Activated CD8-positive, alpha-beta memory T cell treated with anti-CD3 and anti-CD28 coated beads, Interleukin-2, amount 50 U/mL, for 48 hours (primary cell): ENCODE measurements around the gene CCDC88C.

Source experiments
- DNase-seq: peaks from one replicate; pipeline ENCODE4 v3.0.0-alpha.2; 2020

Gene CCDC88C

DNA sequence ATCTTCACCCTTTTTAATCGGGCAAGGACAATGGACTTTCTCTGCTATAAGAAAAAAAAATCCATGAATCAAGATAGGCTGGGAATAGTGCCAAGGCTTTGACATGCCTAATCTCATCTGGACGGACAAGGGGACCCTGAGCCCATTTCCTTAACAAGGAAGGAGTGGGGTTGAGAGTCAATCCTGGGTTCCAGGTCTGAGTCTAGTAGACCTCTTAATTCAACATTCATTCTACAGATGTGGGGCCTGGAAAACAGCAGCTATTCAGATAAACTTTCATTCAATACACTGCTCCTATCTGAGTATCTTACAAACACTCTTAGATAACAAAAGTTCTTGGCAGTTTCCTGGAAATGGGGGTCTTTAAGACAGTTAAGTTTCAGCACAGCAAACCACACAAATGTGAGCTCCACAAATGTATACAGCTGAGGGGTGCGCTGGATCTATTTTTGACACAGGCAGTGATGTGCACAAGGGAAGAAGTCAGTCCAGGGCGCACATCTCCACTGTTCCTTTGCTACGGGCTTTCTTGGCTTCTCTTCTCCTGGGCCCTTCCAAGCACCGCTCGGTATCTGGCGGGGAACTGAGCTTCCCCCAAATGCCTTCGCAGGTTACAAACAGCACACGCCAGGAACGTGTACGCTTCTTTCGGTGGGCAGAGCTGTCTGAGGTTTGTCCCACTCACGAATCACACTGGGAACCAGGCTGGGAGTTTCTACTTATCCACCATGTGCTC lies 90.9 kb downstream of the CCDC88C start:
- DNase-seq, result no peak

DNA sequence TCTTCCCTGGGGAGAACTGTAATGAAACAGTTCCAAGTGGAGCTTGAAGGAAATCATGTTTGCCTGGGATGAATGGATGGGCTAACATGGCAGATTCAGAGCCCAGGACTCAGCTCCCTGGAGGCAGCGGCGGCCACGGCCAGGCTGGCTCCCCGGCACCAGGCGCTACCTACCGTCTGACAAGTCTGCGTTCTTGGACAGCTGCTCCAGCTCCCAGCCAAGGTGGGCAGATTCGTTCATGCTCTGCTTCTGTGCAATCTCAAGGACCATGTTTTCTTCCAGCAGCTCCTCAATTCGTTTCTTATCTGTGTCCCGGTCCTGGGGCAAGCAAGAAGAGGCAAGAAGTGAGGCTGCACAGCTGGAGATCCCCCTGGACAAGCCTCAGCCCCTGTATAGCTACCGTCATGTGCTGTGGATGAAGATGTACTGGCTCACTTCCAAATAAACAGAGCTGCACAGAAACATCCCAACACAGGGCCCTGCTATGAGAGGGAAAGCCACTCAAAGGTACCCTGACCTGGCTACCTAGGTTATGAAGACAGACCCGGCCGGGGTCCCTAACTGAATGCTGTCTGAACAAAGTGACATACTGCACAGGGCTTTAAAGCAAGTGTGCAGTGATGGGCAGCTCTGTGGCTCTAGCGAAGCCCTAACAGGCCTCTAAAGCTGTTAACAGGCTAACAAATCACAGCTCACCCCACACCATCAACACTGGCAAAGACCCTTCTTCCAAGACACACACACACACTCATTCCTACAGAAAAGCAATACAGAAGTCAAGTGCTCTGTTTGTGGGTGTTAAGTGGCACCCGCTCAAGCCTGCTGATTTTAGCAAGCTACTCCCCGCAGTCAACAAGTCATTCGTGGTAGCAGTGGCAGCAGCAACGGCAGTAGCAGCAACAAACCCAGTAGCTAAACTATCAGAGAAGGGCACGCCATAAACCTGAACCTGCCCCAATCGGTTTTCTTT lies 92.7 kb downstream of the CCDC88C start:
- DNase-seq, result no peak

DNA sequence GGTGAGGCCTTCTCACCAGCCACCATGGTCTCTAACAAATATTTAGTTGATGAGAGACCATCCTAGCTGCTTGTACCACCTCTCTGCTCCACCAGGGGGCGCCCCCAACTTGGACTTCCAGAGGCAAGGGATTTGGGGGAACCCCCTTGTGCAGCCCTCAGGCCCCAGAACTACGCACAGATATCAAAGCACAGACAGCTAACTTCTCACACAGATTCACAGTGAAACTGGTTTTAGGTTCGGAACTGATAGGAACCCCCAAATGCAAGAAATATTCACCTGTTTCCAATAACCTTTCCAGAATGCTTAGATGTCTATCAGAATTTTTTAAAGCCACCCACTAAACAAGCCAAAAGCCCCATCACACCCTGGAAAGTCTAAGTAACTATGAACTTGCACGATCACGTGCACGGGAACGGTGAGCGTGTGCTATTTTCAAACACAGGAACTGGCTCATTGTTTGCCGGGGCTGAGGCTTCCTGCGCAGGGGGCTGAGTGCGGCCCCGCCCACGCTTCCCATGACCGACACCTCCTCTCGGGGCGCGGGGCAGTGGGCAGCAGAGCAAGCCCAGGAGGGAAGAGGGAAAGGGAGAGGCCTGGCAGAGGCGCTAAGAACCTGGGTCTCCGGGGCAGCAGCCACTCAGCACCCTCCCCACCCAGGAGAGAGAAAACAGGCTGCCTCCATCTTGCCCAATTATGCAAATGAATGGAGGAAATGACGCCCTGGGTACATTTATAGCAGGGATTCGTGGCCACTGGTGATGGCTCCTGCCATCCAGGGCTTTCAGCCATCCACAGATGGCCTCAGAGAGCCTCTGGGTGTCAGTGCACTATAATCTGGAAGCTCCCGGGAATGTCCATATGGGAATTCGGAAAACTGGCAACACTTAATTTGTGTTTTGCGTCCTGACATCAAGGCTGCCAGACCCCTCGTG lies 93.7 kb downstream of the CCDC88C start:
- DNase-seq, result peak; percentile 99

DNA sequence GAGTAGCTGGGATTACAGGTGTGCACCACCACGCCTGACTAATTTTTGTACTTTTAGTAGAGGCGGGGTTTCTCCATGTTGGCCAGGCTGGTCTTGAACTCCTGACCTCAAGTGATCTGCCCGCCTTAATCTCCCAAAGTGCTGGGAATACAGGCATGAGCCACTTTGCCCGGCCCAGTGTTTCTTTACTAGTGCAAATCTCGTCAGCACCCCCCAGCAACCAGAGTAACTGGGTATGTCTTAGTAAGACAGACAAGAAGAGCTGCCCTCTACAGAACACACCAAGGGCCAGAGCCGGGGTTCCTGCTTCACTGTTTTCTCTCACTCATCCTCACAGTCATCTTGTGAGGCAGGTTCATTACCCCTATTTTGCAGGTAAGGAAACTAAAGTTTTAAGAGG lies 94.6 kb downstream of the CCDC88C start:
- no peak for DNase-seq

DNA sequence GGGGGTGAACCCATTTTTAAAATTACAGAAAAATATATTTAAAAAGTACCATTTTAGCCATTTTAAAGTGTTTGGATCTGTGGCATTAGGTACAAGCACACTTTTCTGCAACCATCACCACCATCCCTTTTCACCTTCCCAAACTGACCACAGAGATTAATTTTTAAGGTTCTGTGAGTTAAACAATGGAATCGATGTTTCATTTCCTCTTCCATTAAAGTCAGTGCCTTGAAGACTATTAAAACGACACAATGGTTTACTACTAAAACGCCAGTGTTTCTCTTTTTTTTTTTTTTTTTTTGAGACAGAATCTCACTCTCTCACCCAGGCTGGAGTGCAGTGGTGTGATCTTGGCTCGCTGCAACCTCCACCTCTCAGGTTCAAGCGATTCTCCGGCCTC lies 95.0 kb downstream of the CCDC88C start:
- no peak for DNase-seq

DNA sequence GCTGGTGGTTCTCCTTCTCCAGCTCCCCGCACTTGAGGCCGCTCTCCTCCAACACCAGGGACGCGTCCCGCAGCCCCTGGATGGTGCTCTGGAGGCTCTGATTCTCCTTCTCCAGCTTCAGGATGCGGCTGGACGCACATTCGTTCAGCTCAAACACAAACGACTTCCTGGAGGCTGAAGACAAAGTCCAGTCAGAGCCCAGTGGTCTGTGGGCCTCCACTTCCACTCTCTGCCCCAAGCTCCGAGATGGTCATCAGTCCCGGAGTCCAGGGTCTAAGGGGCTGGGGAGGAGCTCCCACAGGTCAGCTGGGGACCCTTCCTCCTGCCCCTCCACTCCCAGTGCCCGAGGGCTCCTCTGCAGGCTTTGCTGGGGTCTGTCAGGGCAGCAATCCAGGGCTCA lies 96.5 kb downstream of the CCDC88C start:
- no peak for DNase-seq

DNA sequence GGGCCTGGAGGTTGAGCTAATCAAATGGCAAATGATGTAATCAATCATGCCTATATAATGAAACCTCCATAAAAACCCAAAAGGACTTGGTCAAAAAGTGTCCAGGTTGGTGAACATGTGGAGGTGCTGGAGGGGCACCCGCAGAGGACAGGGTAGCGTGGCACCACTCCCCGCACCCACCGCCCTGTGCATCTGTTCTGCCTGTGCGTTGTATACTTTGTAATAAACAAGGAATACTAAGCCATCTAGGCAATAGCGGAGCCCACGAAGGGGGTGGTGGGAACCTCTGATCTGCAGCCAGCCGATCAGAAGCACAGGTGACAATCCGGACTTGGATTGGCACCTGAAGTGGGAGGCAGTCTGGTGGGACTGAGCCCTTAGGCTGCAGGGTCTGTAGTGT lies 97.4 kb downstream of the CCDC88C start:
- no peak for DNase-seq

DNA sequence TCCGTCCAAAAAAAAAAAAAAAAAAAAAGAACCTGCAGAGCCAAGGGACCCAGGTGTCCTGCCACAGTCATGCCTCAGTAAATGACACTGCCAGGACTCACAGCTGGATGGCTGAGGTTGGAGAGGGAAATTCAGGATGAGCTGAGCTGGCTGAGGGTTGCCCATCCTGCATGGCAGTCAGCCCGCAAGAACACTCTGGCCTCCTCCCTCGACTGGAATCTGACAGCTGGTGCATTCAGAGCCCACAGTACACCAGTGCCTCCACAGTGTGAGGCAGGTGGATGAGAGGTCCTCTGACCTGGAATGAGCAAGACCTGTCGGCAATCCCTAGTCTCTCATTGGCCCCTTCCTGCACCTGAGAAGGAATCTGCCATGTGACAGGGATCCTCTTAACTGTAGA lies 98.7 kb downstream of the CCDC88C start:
- no peak for DNase-seq

DNA sequence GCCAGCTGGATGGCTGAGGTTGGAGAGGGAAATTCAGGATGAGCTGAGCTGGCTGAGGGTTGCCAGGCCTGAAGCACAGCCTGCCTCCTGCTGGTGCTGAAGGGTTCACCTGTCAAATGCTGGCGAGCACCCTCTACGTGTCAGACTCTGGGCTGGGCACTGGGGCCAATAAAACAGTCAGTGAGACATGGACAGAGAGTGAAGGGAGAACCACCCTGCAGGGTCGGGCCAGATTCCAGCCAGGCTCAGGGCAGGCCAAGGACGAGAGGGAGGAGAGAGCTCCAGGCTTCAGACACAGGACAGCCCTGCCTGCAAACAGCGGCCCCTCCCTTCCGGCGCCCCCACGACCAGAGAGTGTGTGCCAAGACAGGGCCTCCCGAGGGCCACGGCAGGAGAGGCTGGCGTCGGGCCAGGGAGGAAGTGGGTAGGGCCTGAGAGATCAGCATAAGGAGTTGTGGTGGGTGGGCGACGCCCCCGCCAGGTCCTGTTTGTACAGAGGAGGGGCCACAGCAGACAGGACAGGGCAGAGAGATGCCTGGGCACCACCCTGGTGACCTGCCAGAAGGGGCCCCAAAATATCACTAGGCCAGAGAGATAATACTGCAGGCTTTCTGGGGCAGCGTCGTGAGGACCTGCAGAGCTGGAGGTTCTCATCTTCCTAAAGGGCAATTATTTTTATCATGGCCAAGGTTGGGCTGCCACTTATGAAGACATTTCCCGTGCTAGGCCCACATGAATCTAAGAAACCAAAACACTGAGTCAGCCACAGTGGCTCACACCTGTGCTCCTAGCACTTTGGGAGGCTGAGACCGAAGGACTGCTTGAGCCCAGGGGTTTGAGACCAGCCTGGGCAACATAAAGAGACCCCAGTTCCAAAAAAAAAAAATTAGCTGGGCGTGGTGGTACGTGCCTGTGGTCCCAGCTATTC lies 100.0 kb downstream of the CCDC88C start:
- DNase-seq, result peak; percentile 91

DNA sequence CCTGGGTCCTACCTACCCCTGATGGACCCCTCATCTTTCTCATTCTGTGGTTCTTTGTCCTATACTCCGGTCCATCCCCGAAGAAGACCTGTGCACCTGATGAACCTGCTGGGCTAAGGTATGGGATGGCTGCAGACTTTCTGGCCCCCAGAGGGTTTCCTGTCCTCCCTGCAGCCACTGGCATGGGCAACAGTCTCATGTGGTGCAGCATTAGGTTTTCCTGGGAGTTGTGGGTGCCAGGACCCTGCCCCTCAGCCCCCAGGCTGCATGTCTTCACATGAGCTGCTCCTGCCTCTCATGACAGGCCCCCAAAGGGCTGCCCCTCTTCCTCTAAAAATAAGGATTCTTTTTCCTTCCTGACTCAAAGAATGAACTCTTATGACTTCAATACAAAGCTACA lies 100.9 kb downstream of the CCDC88C start:
- DNase-seq, result no peak

DNA sequence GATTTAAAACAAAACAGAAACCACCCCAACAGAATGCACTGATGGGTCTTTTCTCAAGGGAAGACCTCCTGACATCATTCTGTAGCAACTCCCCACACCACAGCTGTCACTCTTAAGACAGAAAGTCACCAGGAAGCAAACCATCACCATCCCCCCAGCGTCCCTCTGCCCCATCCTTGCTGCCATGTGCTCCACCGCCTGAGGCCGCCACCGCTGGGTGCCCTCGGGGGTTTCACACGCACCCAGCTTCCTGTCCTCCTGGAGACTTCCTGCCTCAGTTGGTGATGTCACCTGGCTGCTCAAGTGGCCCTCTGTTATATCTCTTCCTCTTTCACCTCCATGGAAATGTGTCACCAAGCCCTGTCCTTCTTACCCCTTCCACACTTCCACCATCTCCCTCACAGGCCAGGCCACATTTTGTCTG lies 101.8 kb downstream of the CCDC88C start:
- peak; percentile 89 for DNase-seq

DNA sequence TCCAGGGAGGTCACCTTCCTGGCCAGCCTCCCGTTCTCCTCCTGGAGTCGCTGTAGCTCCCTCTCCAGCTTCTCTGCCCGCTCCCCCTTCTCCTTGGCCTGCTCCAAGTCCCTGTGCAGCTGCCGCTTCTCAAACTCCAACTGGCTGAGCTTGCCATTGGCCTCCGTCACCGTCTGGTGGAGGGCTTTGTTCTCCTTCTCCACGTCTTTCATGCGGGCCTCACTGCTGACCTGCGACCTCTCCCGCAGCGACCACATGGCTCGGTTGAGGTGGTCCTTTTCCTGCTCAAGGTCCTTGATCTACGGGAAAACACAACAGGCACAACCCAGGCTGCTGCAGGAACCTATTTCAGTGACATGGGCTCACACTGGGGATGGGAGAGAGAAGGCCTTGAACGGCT lies 103.8 kb downstream of the CCDC88C start:
- DNase-seq, result no peak

DNA sequence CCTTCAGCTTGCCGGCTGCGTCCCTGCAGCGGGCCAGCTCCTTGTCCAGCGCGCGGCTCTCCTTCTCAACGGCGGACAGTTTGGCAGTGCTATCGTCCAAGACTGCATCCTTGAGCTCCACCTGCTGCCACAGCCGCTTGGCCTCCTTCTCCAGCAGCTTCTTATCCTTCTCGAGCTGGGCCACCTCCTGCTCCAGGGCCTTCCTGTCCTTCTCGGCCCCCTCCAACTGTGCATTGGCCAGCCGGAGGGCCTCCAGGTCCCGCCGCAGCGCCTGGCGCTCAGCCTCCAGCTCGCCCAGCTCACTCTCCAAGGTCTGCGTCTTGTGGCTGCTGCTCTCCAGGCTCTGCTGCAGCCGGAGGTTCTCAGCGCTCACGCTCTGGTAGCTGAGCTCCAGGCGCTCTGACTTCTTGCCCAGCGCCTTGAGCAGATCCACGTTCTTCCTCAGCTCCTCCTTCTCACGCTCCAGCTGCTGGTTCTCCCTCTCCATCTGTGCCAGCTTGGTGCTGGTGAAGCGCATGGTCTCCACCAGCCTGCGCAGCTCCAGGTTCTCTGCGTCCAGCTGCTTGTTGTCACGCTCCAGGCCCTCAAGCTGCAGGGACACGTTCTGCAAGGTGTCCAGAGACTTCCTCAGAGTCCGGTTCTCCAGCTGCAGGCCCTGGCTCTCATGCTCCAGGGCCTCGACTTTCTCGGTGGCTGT lies 104.3 kb downstream of the CCDC88C start:
- DNase-seq, result no peak

DNA sequence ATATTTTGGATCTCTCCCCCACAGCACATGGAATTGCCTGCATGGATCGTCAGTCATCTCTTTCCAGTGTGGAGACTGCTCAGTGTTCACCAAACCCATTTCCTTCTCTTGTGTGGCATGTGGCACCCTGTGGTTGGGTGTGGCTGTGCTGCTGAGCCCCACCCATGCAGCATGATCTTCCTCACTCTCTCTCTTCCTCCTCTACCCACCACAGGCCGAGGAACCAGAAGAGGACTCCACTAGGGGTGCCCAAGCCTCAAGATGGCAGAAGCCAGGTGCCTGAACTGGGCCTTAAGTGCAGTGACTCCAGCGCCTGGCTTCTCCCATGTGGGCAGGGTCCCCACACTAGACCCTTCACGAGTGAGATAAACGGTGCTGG lies 106.3 kb downstream of the CCDC88C start:
- peak; percentile 68 for DNase-seq

DNA sequence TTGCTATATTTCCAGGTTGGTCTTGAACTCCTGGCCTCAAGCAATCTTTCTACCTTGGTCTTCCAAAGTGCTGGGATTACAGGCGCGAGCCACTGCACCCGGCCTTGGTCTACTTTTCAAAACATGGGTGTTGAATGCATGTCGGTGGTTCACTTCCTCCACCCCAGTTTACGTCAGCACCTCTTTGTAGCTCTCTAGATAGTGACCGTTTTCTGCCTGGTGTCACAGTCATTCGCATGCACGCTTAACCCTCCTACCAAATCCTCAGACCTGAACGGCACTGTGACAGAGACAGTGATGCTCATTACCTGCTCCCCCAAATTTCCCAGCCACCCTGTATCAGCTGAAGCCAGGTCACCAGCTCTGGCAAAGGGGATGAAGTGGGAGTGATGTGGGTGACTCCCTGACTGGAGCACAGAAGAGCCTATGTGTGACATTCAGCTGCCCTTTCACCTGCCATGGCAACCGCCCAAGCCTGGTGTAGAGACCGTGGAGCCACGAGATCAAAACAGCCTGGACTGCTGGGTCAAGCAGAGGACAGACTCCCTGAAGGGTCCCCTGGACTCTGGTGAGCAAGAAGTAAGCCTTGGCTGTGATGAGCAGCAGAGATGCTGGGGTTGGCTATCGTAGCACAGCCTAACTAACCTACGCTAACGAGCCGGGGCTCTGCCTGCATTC lies 106.9 kb downstream of the CCDC88C start:
- DNase-seq, result no peak

DNA sequence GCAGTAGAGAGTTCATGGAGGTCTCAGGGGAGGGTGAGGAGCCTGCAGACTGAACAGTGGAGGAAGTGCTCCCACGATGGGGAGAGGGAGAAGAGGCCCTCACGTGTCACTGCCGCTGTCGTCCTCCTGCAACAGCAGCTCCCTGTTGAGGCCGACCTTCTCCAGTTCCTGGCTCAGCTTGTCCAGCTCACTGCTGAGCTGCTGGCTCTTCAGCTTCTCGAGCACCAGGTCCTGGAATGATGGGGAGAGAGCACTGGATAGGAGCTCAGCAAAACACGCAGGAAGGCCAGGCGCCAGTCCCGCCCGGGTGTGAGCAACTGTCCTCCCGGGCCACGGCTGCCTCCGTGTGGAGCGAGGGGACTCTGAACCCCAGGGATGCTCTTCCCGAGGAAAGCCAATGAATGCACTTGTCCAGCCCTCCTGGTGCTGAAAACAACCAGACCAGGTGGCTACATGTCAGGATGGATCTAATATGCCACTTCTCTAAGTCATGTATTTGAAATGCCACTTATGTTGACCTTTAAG lies 107.8 kb downstream of the CCDC88C start:
- DNase-seq, result no peak

DNA sequence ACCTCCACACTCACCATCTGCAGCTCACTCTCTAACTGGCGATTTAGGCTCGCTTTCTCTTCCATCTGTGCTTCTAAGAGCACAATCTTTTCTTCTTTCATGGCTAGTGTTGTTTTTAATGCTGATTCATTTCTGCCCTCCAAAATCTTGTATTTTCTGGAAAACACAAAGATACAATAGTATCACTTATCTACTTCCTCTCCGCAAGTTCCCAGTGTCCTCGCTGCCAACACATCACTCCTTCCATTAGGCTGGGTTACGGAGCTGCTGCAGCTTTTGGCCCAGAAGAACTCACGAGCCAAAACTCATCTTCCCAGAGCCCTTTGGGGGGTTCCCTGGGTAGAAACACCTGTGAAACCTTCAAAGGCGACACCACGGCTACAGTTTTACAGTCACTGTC lies 109.3 kb downstream of the CCDC88C start:
- DNase-seq, result no peak

DNA sequence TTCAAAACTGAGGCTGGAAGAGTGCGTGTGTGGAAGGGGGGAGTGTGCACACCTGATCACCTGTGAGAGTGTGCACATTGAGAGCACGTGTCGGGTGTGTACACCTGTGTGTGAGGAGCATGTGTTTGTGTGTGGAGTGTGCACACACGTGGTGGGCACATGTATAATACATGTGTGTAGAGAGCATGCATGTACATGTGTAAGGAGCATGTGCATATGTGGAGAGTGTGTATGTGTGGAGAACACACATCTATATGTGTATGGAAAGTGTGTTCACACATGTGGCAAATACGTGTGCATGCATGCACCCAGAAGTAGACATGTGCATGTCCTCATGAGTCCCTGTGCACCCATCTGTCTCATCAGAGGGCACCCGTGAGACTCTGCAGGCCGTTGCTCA lies 110.0 kb downstream of the CCDC88C start:
- DNase-seq, result no peak

DNA sequence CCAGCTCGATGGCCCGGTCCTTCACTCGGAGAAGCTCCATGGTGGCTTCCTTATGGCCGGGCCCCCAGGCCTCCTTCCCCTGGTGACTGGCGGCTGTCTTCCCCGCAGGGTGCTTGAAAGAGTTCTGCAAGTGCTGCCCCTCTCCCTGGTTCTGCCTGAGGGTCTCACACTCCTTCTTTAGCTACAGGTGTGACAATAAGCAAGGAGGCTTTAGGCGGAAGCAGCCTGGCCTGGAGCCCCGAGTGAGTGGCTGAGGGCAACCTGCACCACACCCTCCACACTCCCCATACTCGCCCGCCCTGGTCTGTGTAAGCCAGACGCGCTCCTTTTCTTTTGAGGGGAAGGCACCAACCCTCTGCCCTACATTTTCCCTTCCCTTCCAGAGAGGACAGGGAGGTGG lies 110.6 kb downstream of the CCDC88C start:
- no peak for DNase-seq

DNA sequence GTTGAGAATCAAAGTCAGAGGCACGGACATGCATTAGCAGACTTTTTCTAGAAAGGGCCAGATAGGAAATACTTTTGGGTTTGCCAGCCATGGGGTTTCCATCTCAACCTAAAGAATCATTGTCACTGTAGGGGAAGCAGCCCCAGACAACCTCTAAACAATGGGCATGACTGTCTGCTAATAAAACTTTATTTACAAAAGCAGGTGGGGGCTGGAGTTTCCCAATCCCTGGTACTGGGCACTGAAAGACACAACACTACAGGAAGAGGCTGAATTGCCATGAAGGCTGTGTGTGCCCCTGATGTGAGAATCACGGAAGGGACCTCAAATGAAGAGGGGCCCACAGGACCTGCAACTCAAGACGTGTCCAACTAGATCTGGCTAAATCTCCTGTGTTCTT lies 111.1 kb downstream of the CCDC88C start:
- DNase-seq, result no peak
